Neural progenitor cell (in vitro differentiated cells): ENCODE data around the gene GLRX. TPM values are rescaled to one million over a fixed set of nuclear protein-coding genes. Genes with fewer than 3 reads are reported as not detected.

Experiments used
- DNase-seq: peaks from one replicate; pipeline ENCODE4 v3.0.0-alpha.2; 2016; ENCODE audit warnings: low spot score
- H2AFZ ChIP-seq: fragments of 200-600 bp; sonication (generic); replicated peaks from 2 replicates; pipeline ENCODE4 v1.6.1; 2016; ENCODE audit warnings: antibody characterized with exemption
- H3F3A ChIP-seq: fragments of 200-600 bp; sonication (generic); 2 replicates; pipeline ENCODE4 v1.6.1; 2016; ENCODE audit warnings: antibody characterized with exemption, low read depth
- H3K27ac ChIP-seq: fragments of 200-600 bp; sonication (generic); 2 replicates; pipeline ENCODE4 v1.5.1; 2016; ENCODE audit warnings: mild to moderate bottlenecking
- H3K27me3 ChIP-seq: fragments of 200-600 bp; sonication (generic); 2 replicates; pipeline ENCODE4 v1.6.1; 2016; ENCODE audit warnings: mild to moderate bottlenecking, moderate library complexity
- H3K36me3 ChIP-seq: fragments of 200-600 bp; sonication (generic); 2 replicates; pipeline ENCODE4 v1.5.1; 2016
- H3K4me1 ChIP-seq: fragments of 200-600 bp; sonication (generic); 2 replicates; pipeline ENCODE4 v1.6.1; 2016; ENCODE audit warnings: mixed run types
- H3K4me2 ChIP-seq: fragments of 200-600 bp; sonication (generic); 2 replicates; pipeline ENCODE4 v1.6.1; 2016
- H3K4me3 ChIP-seq: fragments of 200-600 bp; sonication (generic); 2 replicates; pipeline ENCODE4 v1.5.1; 2016
- H3K79me2 ChIP-seq: fragments of 200-600 bp; sonication (generic); 2 replicates; pipeline ENCODE4 v1.6.1; 2016; ENCODE audit warnings: low read depth
- H3K9ac ChIP-seq: fragments of 200-600 bp; sonication (generic); 2 replicates; pipeline ENCODE4 v1.6.1; 2016
- H3K9me3 ChIP-seq: fragments of 200-600 bp; sonication (generic); 2 replicates; pipeline ENCODE4 v1.5.1; 2016; ENCODE audit warnings: low read depth
- H4K20me1 ChIP-seq: fragments of 200-600 bp; sonication (generic); 2 replicates; pipeline ENCODE4 v1.6.1; 2016; ENCODE audit warnings: low read depth
- H3K27ac Mint-ChIP-seq: 3 replicates; pipeline ENCODE4 v1.8.0; 2021; ENCODE audit warnings: mixed read lengths
- H3K27me3 Mint-ChIP-seq: 2 replicates; pipeline ENCODE4 v1.8.0; 2022; ENCODE audit warnings: low read depth, mild to moderate bottlenecking, inconsistent platforms, moderate library complexity, mixed read lengths; ENCODE audit not compliant: insufficient read depth
- H3K36me3 Mint-ChIP-seq: 3 replicates; pipeline ENCODE4 v1.8.0; 2021; ENCODE audit warnings: mixed read lengths
- H3K4me1 Mint-ChIP-seq: 3 replicates; pipeline ENCODE4 v1.8.0; 2021; ENCODE audit warnings: mixed read lengths
- H3K4me3 Mint-ChIP-seq: 3 replicates; pipeline ENCODE4 v1.8.0; 2021; ENCODE audit warnings: mild to moderate bottlenecking, moderate library complexity, mixed read lengths
- H3K9me3 Mint-ChIP-seq: 3 replicates; pipeline ENCODE4 v1.8.0; 2020; ENCODE audit warnings: mixed read lengths
- CTCF ChIP-seq: fragments of 200-600 bp; sonication (generic); IDR thresholded peaks from 2 replicates; pipeline ENCODE4 v1.5.1; 2017; ENCODE audit warnings: antibody characterized with exemption, mild to moderate bottlenecking
- EZH2 ChIP-seq: fragments of 200-600 bp; sonication (generic); IDR thresholded peaks from 2 replicates; pipeline ENCODE4 v1.6.1; 2017; ENCODE audit warnings: antibody characterized with exemption, mild to moderate bottlenecking, moderate library complexity
- EZH2phosphoT487 ChIP-seq: fragments of 200-600 bp; sonication (generic); IDR thresholded peaks from 2 replicates; pipeline ENCODE4 v1.6.1; 2017; ENCODE audit warnings: antibody characterized with exemption
- total RNA-seq: library from RNA; depleted of rRNA; stranded (reverse); fragments of >200 nt; gene quantifications from 2 replicates; pipeline ENCODE4 v1.2.3, GENCODE V29; 2015; ENCODE audit warnings: low replicate concordance

Gene GLRX
- total RNA-seq, 1 donor from 2014 or later = 15.1 TPM

DNA sequence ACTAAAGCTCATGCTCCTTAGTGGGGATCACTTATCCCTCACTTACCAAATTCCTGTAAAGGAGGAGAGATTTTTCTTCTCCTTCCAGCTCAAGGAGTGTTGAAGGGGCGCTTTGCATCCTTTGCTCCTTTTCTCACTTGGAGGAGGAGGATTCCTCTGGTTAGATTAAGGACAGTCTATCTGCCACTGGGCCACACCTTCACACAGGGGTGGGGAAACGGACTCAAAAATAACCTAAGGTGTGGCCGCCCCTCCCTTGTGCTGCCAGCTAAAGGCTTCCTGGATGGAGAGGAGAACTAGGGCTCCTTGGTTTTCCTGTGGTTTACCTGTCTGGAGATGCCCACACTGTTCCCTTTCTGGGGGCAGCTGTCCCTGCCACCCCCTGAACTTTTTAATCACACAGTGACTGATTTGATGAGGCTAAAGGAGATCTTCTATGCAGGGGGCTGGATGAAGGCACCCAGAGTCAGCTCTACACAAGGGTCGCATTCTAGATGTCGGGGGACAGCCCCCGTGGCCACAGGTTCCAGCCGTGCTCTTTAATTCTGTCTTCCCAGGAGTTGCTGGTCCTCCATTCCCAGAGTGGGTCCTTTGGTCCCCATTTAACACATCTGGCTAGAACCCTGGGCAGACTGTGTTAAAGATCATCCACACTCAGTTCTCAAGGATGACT is 14.4 kb downstream of the GLRX start:
- Histone ChIP-seq H3K36me3 (no peaks in the 10 kb centered on the region), H3K4me2 (no peak overlapping the region), H3K4me1 (peaks cover 23% of the 10 kb centered on the region), H3K9me3 (no peaks in the 10 kb centered on the region), H3K79me2 (no peaks in the 10 kb centered on the region), H4K20me1 (no peaks in the 10 kb centered on the region), H2AFZ (no peak overlapping the region), H3F3A (no peaks in the 10 kb centered on the region), H3K4me3 (no peak overlapping the region), H3K27me3 (no peaks in the 10 kb centered on the region), H3K9ac (no peak overlapping the region), H3K27ac (no peak overlapping the region)
- Mint-ChIP-seq H3K27ac (no peak overlapping the region), H3K4me1 (peaks cover 36% of the 10 kb centered on the region), H3K27me3 (peaks cover 3% of the 10 kb centered on the region), H3K36me3 (no peaks in the 10 kb centered on the region), H3K4me3 (no peak overlapping the region), H3K9me3 (no peaks in the 10 kb centered on the region)
- DNase-seq = no peak
- TF ChIP-seq EZH2 (no peak), EZH2phosphoT487 (no peak), CTCF (no peak)

DNA sequence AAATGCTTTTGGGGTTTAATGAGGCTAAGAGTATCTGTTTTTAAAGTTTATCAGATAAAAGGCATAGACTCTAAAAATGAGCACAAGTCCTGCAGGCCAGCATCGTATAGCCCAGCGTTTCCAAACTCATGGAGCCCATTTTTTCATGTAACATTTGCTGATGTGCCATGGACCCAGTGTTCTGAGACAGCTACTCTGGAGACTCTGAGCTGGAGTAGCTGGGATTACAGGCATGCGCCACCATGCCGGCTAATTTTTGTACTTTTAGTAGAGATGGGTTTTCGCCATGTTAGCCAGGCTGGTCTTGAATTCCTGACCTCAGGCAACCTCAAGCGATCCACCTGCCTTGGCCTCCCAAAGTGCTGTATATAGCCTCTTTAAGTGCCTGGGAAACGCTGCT is 15.8 kb downstream of the GLRX start:
- no peak overlapping the region for H3K27ac Mint-ChIP-seq
- DNase-seq = no peak
- H3K4me3 Mint-ChIP-seq = no peak overlapping the region

DNA sequence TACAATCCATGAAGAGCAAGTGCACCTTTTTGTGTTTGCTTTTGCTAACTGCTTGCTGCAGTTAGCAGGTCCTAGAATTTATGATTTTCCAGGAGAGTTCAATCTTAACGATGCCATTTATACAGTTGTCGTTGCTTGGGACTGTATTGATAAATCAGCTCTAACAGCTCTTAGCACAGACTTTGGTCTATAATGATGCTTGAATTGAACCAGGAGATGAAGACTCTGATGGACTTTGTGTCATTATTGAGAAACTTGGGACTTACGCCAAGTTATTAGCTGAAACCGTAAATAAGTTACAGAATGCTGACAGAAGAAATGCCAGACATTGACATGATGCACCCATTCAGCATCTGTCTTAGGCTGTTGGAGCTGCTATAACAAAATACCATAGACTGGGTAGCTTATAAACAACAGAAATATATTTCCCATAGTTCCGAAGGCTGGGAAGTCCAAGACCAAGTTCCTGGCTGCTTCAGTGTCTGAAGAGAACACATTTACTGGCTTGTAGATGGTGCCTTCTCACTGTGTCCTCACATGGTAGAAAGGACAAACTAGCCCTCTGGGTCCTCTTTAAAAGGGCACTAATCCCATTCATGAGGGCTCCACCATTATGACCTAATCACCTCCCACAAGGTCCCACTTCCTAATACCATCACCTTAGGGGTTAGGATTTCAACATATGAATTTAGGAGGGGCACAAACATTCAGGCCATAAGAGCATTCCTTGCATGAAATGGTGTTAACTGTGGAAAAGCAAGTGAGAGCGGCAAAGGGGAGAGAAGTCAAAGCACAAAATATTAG is 17.6 kb downstream of the GLRX start:
- no peak for DNase-seq
- Mint-ChIP-seq H3K4me1 (peaks cover 21% of the 10 kb centered on the region), H3K27ac (no peak overlapping the region), H3K36me3 (peaks cover 3% of the 10 kb centered on the region), H3K4me3 (no peak overlapping the region), H3K27me3 (peaks cover 3% of the 10 kb centered on the region), H3K9me3 (peaks cover 7% of the 10 kb centered on the region)
- no peak overlapping the region for H3K4me2 ChIP-seq
- H2AFZ ChIP-seq = no peak overlapping the region
- H3K4me1 ChIP-seq = peaks cover 10% of the 10 kb centered on the region
- H4K20me1 ChIP-seq = no peaks in the 10 kb centered on the region
- H3K9ac ChIP-seq = no peak overlapping the region
- no peaks in the 10 kb centered on the region for H3K79me2 ChIP-seq
- no peak for TF ChIP-seq CTCF
- no peak for TF ChIP-seq EZH2phosphoT487
- no peak for TF ChIP-seq EZH2
- no peak overlapping the region for H3K4me3 ChIP-seq
- no peaks in the 10 kb centered on the region for H3K9me3 ChIP-seq
- no peaks in the 10 kb centered on the region for H3K27me3 ChIP-seq
- no peaks in the 10 kb centered on the region for H3K36me3 ChIP-seq
- H3K27ac ChIP-seq = no peak overlapping the region
- H3F3A ChIP-seq = no peaks in the 10 kb centered on the region

More for the DNA sequence above, 15.8 kb downstream of the GLRX start:
- Histone ChIP-seq H3K27ac (no peak overlapping the region), H3K4me1 (peaks cover 23% of the 10 kb centered on the region), H3F3A (no peaks in the 10 kb centered on the region), H3K27me3 (no peaks in the 10 kb centered on the region), H3K9me3 (no peaks in the 10 kb centered on the region), H3K36me3 (no peaks in the 10 kb centered on the region), H3K9ac (no peak overlapping the region), H2AFZ (no peak overlapping the region), H3K4me3 (no peak overlapping the region), H3K79me2 (no peaks in the 10 kb centered on the region), H3K4me2 (no peak overlapping the region), H4K20me1 (no peaks in the 10 kb centered on the region)
- H3K36me3 Mint-ChIP-seq = no peaks in the 10 kb centered on the region
- peaks cover 3% of the 10 kb centered on the region for H3K27me3 Mint-ChIP-seq
- H3K9me3 Mint-ChIP-seq = peaks cover 2% of the 10 kb centered on the region
- H3K4me1 Mint-ChIP-seq = peaks cover 30% of the 10 kb centered on the region
- no peak for TF ChIP-seq EZH2
- TF ChIP-seq EZH2phosphoT487 = no peak
- TF ChIP-seq CTCF = no peak
